OCI-LY7 (cell line): Measurements from ENCODE around the gene AMFR. TPM values are rescaled to one million over a fixed set of nuclear protein-coding genes. Genes with fewer than 3 reads are reported as not detected.

Source experiments
- BruUV-seq: library from RNA; stranded (reverse); fragments of 400-500 nt; replicated peaks from 2 replicates; lab custom pipeline; 2021; lab: Mats Ljungman, UMichigan
- CTCF ChIA-PET: fragments of 300-600 bp; sonication (Branson Sonifier 250); formaldehyde crosslinking; loops from one replicate; lab custom pipeline; 2022; ENCODE audit warnings: antibody characterized with exemption; ENCODE audit not compliant: unreplicated experiment; lab: Charles Lee
- POLR2A ChIA-PET: fragments of 300-600 bp; sonication (Branson Sonifier 250); formaldehyde crosslinking; loops from one replicate; lab custom pipeline; 2022; ENCODE audit warnings: antibody characterized with exemption; lab: Charles Lee
- DNase-seq: peaks from one replicate; pipeline ENCODE4 v3.0.0-alpha.2; 2015; ENCODE audit warnings: low spot score
- H2AFZ ChIP-seq: fragments of 200-600 bp; sonication (generic), shearing (Covaris generic); 2 replicates; pipeline ENCODE4 v1.6.1; 2014; ENCODE audit warnings: mild to moderate bottlenecking, antibody characterized with exemption, low read length, moderate library complexity
- H3K27ac ChIP-seq: fragments of 200-600 bp; sonication (generic); 2 replicates; pipeline ENCODE4 v1.5.1; 2014; ENCODE audit warnings: mixed run types, low read depth, mild to moderate bottlenecking, moderate library complexity, low read length, inconsistent platforms; ENCODE audit not compliant: poor library complexity, severe bottlenecking
- H3K36me3 ChIP-seq: fragments of 200-600 bp; sonication (generic); 2 replicates; pipeline ENCODE4 v1.6.1; 2014; ENCODE audit warnings: mild to moderate bottlenecking, antibody characterized with exemption, low read length, moderate library complexity, mixed read lengths; ENCODE audit not compliant: insufficient read depth
- H3K4me1 ChIP-seq: fragments of 200-600 bp; sonication (generic); 2 replicates; pipeline ENCODE4 v1.5.1; 2014; ENCODE audit warnings: mild to moderate bottlenecking, low read length; ENCODE audit not compliant: insufficient read depth, poor library complexity, severe bottlenecking
- H3K4me2 ChIP-seq: fragments of 200-600 bp; sonication (generic); 2 replicates; pipeline ENCODE4 v1.6.1; 2014; ENCODE audit warnings: mild to moderate bottlenecking, low read length
- H3K4me3 ChIP-seq: fragments of 200-600 bp; sonication (generic); 2 replicates; pipeline ENCODE4 v1.5.1; 2014; ENCODE audit warnings: mild to moderate bottlenecking, low read depth, low read length; ENCODE audit not compliant: poor library complexity, severe bottlenecking
- H3K79me2 ChIP-seq: fragments of 200-600 bp; sonication (generic); 2 replicates; pipeline ENCODE4 v1.6.1; 2016; ENCODE audit warnings: low read depth, mild to moderate bottlenecking, low read length, moderate library complexity, mixed read lengths; ENCODE audit not compliant: insufficient read depth
- H3K9me2 ChIP-seq: fragments of 200-600 bp; sonication (generic); 2 replicates; pipeline ENCODE4 v1.6.1; 2016; ENCODE audit warnings: mild to moderate bottlenecking, low read length, mixed read lengths; ENCODE audit not compliant: insufficient read depth
- H3K9me3 ChIP-seq: fragments of 200-600 bp; sonication (generic); 2 replicates; pipeline ENCODE4 v1.6.1; 2014; ENCODE audit warnings: mild to moderate bottlenecking, mixed run types, low read length, mixed read lengths
- H4K20me1 ChIP-seq: fragments of 200-600 bp; sonication (generic); 2 replicates; pipeline ENCODE4 v1.6.1; 2014; ENCODE audit warnings: mild to moderate bottlenecking, antibody characterized with exemption, low read length, moderate library complexity, mixed read lengths; ENCODE audit not compliant: insufficient read depth
- CTCF ChIP-seq: fragments of 200-600 bp; sonication (generic); conservative IDR thresholded peaks from 2 replicates; pipeline ENCODE4 v1.5.1; 2014; ENCODE audit warnings: mild to moderate bottlenecking, antibody characterized with exemption, low read length, moderate library complexity, mixed read lengths
- EZH2phosphoT487 ChIP-seq: fragments of 200-600 bp; sonication (generic); IDR thresholded peaks from 2 replicates; pipeline ENCODE4 v1.6.1; 2018; ENCODE audit warnings: low read depth, borderline replicate concordance, mild to moderate bottlenecking, mixed run types, antibody characterized with exemption, low read length, moderate library complexity, mixed read lengths
- intact Hi-C: fragments of 100-400 bp; cut with micrococcal nuclease; formaldehyde crosslinking; loops from one replicate; pipeline ENCODE4 v1.10.0; 2022; ENCODE audit not compliant: unreplicated experiment
- total RNA-seq, 2 experiments: library from RNA; depleted of rRNA in 1 of 2; stranded (reverse); fragments of >200 nt in 1 of 2; shearing (Covaris generic) in 1 of 2; gene quantifications; 2 replicates each; pipeline ENCODE4 v1.2.3, GENCODE V29; 2014 to 2022

Gene AMFR
- total RNA-seq, 2 experiments from 2014 or later: 87.7 to 101 TPM

GRCh38 chr16:56388209-56388608 lies 37.1 kb downstream of the AMFR start:
- no peaks in the 10 kb centered on the region for H3K9me3 ChIP-seq
- no peak for DNase-seq
- no peak overlapping the region for H2AFZ ChIP-seq
- no peak overlapping the region for H3K4me3 ChIP-seq
- no peaks in the 10 kb centered on the region for H3K9me2 ChIP-seq
- intact Hi-C loops: no loop called here
- H3K4me2 ChIP-seq: no peak overlapping the region
- no peaks in the 10 kb centered on the region for H3K79me2 ChIP-seq
- ChIA-PET CTCF (no interaction called here), POLR2A (interaction anchor here (1.1 to 1.4 kb wide), 2 partner anchors 13 to 21 kb away, joined by 3 read pairs; no protein-coding TSS in a partner anchor)
- no peaks in the 10 kb centered on the region for H4K20me1 ChIP-seq
- peaks cover 80% of the 10 kb centered on the region for H3K36me3 ChIP-seq
- no peak overlapping the region for H3K27ac ChIP-seq
- H3K4me1 ChIP-seq: no peaks in the 10 kb centered on the region
- TF ChIP-seq EZH2phosphoT487 (no peak), CTCF (no peak)
- no TSS peak for BruUV-seq

GRCh38 chr16:56387396-56387795 lies 37.9 kb downstream of the AMFR start:
- peaks cover 89% of the 10 kb centered on the region for H3K36me3 ChIP-seq

More at GRCh38 chr16:56387396-56387795, 37.9 kb downstream of the AMFR start:
- Histone ChIP-seq H3K4me1 (no peaks in the 10 kb centered on the region), H3K79me2 (no peaks in the 10 kb centered on the region), H3K27ac (no peak overlapping the region), H2AFZ (no peak overlapping the region), H3K4me2 (no peak overlapping the region), H3K9me3 (no peaks in the 10 kb centered on the region), H3K4me3 (no peak overlapping the region), H3K9me2 (no peaks in the 10 kb centered on the region), H4K20me1 (no peaks in the 10 kb centered on the region)
- TF ChIP-seq EZH2phosphoT487 (no peak), CTCF (no peak)
- BruUV-seq: no TSS peak
- CTCF ChIA-PET: no interaction called here
- POLR2A ChIA-PET: no interaction called here
- intact Hi-C loops: no loop called here
- DNase-seq: no peak
